Fibroblast of skin of left quadriceps (primary cell): ENCODE data around the gene KRTAP4-5.
"Not testable (repeated sequence)": the region's sequence is repeated elsewhere in the genome, so short reads cannot be mapped to it uniquely, and the experiment has no call there.

Experiments used
- DNase-seq, 2 experiments: peaks; one replicate each; pipeline ENCODE4 v3.0.0-alpha.2; 2013; ENCODE audit warnings: low read depth in 2 of 2

Gene KRTAP4-5

DNA sequence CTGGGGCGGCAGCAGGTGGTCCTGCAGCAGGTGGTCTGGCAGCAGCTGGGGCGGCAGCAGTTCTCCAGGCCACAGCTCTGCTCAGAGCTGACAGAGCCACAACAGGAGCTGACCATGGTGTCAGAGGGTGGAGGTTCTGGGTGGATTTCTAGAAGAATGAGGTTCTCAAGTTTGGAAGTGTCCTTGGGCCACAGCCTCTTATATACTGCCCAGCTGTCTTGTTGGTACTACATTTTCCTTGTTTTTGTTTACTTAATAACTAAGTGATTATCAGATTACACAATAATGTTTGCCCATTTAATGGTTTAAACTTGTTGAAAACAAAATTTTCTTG is at the start of gene KRTAP4-5:
Gene KRTAP4-5 (minus strand): TSS at position 174 of the 334 bp plus-strand sequence. CDS start 58 bp downstream, at position 116.
- DNase-seq: no peak

DNA sequence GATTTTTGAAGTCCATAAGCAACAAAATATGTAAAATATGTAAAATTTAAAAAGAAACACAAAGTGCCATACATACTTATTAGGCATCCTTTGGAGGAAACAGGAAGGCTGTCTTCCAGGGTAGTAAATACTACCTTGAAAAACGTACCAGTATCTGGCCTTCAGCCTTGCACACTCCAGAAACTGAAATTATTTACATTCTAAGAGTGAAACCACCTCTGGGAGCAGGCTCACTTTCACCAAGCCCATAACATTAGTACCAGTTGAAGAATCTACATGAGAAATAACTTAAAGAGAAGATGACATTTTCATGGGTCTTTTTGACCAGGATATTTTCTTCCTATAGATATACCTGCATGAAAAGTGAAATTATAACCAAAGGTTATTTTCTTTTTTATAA is 46.4 kb upstream of the KRTAP4-5 start:
- DNase-seq: no peak

DNA sequence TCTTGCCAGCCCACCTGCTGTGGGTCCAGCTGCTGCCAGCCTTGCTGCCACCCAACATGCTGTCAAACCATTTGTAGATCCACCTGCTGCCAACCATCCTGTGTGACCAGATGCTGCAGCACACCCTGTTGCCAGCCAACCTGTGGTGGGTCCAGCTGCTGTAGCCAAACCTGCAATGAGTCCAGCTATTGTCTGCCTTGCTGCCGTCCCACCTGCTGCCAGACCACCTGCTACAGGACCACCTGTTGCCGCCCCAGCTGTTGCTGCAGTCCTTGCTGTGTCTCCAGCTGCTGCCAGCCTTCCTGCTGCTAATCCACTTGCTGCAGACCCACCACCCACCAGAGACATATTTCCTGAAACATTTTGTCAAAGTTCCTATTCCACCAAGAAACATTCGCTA is 40.7 kb upstream of the KRTAP4-5 start:
- DNase-seq: no peak

DNA sequence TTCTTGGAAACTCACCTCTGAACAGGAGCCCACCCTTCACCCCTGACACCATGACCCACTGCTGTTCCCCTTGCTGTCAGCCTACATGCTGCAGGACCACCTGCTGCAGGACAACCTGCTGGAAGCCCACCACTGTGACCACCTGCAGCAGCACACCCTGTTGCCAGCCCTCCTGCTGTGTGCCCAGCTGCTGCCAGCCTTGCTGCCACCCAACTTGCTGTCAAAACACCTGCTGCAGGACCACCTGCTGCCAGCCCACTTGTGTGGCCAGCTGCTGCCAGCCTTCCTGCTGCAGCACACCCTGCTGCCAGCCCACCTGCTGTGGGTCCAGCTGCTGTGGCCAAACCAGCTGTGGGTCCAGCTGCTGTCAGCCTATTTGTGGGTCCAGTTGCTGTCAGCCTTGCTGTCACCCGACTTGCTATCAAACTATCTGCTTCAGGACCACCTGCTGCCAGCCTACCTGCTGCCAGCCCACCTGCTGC is 40.3 kb upstream of the KRTAP4-5 start, which contains the start of gene KRTAP9-1:
Gene KRTAP9-1 (plus strand): TSS at position 51 of the 482 bp plus-strand sequence. CDS start 0 bp downstream, at position 51.
- DNase-seq: not testable (repeated sequence)

DNA sequence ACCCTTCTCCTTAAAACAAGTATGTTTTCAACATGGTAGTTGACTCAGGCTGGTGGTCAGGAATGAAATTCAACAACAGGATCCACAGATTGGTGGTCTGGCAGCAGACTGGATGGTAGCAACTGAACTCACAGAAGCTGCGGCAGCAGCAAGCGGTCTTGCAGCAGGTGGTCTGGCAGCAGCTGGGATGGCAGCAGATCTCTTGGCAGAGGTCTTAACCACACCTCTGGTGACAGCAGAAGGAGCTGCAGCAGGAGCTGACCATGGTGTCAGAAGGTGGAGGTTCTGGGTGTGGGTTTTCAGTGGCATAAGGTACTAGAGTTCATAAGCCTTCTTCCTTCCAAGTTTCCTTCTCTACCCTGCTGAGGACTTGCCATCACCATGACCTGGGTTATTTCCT is 37.2 kb upstream of the KRTAP4-5 start:
- DNase-seq: no peak

DNA sequence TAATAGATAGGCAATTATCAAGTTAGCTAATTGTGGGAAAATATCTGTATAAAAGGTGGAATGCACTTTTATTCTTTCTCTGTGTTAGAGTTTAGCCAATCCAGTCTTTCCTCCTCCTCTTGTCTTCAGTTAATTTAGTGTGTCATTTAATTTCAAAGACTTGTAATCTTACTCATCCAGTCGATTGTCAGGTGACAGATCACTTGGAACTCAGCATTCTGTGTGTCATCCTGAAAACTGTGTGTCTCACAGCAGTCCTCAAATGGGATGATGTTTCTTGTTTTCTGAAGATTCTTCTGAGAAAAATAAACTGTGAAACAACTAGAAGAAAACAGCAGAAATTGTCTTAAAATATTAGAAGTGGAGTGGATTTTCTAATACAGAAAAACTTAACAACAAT is 35.4 kb upstream of the KRTAP4-5 start:
- no peak for DNase-seq

GRCh38 chr17:41184480-41184961 is 34.9 kb upstream of the KRTAP4-5 start, which contains the start of gene KRTAP4-1:
TSS of gene KRTAP4-1 (minus strand) at chr17:41184911. CDS start at chr17:41184854, 57 bp downstream.
- DNase-seq: no peak

DNA sequence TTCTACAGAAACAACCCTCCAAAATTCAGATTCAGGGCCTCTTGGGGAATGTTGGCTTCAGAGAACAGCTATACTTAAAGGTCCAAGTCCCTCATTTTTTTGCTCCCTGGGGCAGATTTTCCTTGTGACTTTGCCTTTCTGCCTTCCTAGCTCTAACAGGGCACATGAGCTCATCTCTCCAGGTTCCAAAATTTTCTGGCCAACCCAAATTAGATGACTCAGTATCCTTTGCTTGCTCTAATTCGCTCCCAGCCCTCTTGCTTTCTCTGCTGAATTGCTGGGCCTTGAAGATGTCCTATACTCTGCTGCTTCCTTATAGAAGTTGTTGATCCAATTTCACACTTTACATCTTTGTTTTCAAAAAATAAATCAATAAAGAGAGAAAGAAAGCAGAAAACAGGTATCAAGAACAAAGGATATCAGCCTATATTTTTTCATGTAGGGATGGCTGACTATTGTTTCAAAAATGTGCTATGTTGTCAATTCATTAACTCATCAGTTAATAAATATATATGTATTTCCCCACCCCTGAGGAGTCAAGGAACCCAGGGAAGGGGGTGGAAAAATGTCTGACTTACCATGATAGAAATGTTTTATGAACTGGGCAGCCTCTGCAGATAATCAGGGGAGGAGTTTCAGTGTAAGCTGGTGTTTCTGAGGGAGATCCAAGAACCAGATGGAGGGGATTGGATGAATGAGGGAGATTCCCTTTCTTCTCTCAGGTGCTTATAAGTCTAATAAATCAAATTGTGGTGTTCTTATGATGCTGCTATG is 29.4 kb upstream of the KRTAP4-5 start:
- peak in 1 of 2 experiments; percentile 6 for DNase-seq

GRCh38 chr17:41178341-41178740 is 28.7 kb upstream of the KRTAP4-5 start:
- no peak for DNase-seq

- no peak for DNase-seq
Observed at GRCh38 chr17:41177727-41178271, 28.2 kb upstream of the KRTAP4-5 start, which contains the start of gene KRTAP4-2. TSS of gene KRTAP4-2 (minus strand) at chr17:41178221. CDS start at chr17:41178164, 57 bp downstream.

DNA sequence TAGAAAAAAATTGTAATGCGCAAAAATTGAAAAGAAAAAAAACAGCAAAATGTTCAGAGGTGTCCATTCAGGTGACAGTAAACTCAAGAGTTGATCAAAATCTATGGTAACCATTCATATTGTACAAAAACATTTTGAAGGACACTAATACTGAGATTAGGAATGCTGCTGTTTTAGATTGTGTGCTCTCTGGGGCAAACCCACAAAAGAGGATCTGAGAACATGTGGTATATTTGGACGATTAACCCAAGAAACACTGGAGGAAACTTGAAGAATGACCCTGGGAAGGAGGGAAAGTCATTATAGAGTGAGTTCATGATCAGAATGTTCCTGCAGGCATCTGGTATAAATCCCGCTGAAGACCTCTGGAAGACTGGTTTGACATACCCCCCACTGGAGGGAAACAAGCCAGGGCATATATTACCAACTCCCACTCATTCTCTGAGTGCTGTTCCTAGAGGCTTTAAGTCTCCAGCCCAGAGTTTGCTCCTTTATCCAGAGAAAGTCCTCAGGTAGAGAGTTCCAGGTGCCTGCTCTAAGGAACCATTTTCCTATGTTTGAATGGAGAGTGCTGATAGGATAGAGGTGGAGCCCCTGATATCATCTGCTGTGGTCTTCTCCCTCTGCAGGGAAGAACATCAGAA is 27.2 kb upstream of the KRTAP4-5 start:
- no peak for DNase-seq

- peak; percentile 12 to 18 for DNase-seq
Observed at GRCh38 chr17:41171886-41172285, 22.3 kb upstream of the KRTAP4-5 start.

- no peak for DNase-seq
Observed at GRCh38 chr17:41168121-41168520, 18.5 kb upstream of the KRTAP4-5 start, which contains the start of gene KRTAP4-3. TSS of gene KRTAP4-3 (minus strand) at chr17:41168221. CDS start at chr17:41168172, 49 bp downstream.

DNA sequence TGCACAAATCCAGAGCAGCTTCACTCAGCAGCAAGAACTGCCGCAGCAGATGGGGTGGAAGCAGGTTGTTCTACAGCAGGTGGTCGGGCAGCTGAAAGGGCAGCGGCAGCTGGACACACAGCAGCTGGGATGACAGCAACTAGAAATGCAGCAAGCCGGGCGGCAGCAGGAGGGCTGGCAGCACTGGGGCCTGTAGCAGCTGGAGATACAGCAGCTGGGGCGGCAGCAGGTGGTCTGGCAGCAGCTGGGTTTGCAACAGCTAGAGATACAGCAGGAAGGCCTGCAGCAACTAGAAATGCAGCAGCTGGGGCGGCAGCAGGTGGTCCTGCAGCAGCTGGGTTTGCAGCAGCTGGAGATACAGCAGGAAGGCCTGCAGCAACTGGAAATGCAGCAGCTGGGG is 17.9 kb upstream of the KRTAP4-5 start:
- DNase-seq: no peak

- DNase-seq: no peak
Observed at GRCh38 chr17:41163828-41164227, 14.2 kb upstream of the KRTAP4-5 start.

DNA sequence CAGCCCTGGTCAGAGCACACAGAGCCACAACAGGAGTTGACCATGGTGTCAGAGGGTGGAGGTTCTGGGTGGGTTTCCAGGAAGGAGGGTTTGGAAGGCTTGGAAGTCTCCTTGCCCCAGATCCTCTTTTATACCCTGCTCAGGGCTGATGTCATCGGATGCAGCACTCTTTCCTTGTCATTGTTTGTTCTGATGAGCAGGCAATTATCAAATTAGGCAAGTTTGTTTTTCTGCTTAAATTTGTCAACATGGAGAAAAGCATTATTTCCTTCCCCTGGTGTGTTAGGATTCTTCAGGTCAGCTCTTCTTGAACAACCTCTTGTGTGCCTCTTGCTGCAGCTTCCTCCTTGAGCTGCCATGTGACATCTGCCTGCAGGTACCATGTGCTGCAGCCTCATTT is 11.0 kb upstream of the KRTAP4-5 start, which contains the start of gene KRTAP4-4:
Gene KRTAP4-4 (minus strand): TSS at position 101 of the 400 bp plus-strand sequence. CDS start 57 bp downstream, at position 44.
- no peak for DNase-seq

DNA sequence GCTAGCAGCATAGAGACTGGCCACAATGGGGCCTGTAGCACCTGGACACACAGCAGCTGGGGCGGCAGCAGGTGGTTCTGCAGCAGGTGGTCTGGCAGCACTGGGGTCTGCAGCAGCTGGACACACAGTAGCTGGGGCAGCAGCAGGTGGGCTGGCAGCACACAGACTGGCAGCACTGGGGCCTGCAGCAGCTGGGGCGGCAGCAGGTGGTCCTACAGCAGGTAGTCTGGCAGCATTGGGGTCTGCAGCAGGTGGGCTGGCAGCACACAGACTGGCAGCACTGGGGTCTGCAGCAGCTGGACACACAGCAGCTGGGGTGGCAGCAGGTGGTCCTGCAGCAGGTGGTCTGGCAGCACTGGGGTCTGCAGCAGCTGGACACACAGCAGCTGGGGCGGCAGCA is 10.6 kb upstream of the KRTAP4-5 start:
- DNase-seq: not testable (repeated sequence)

DNA sequence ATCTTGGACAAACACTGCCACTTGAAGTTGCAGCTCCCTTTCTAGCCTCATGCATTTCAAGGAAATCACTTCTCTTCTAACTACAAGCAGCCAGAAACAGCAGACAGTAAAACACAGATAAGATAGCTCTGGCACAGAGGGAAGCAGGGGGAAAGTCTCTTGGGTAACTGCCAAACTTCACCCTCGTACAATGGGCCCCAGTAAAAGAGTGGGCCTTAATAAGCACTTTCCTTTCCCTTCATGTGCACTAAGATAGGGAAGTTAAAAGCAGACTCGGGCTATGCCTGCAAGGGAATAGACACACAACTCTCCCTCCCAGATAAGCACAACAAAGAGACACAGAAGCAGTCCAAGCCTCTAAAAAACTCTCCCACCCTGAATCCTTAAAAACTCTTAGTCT is 4.2 kb upstream of the KRTAP4-5 start:
- no peak for DNase-seq

DNA sequence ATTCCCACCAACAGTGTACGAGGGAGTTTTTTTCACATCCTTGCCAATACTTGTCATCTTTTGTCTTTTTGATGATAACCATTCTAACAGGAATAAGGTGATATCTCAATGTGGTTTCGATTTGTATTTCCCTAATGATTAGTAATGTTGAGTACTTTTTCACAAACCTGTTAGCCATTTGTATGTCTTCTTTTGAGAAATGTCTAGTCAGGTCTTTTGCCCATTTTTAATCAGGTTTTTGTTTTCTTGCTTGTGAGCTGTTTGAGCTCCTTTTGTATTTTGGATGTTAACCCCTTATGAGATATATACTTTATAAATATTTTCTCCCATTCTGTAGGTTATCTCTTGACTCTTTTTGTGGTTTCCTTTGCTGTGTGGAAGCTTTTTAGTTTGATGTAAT is 1.9 kb upstream of the KRTAP4-5 start:
- no peak for DNase-seq

DNA sequence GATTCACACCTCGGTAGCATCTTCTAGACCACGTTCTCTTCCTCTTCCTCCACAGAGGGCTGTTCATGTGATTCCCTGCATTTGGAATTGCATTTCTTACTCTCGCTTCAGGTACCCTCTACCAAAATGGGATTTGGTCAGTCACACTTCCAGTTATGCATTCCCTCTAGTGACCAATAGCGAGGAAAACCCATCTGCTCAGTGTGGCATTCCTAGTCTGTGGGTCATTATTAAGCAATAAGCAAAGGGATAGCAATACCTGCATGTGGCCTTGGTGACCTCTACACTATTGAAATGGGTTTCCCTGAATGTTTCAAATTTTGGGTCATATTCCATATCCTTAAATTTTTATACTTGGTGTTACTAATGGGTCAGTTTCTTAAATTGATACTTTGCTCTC is 401 bp upstream of the KRTAP4-5 start:
- no peak for DNase-seq

DNA sequence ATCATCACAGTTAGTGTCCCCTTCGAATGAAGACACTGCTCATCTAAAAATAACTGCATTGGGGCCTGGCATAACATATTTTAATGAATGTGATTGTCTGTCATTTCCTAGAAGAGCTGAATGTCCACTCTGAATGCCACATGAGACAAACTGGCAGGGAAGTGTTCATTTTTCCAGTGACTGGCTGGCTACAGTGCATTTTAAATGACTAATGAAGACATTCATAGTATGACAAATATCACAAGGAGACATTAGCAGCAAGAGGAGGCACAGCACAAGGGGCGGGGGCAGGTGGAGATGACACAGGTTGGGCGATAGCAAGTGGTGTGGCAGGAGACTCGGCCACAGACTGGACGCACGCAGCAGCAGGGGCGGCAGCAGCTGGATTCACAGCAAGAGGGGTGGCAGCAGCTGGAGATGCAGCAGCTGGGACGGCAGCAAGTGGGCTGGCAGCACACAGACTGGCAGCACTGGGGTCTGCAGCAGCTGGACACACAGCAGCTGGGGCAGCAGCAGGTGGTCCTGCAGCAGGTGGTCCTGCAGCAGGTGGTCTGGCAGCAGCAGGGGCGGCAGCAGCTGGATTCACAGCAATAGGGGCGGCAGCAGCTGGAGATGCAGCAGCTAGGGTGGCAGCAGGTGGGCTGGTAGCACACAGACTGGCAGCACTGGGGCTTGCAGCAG is 514 bp downstream of the KRTAP4-5 start:
- not testable (repeated sequence) for DNase-seq
